ENCODE data around the gene EYA3.

The EYA3 gene

DNA sequence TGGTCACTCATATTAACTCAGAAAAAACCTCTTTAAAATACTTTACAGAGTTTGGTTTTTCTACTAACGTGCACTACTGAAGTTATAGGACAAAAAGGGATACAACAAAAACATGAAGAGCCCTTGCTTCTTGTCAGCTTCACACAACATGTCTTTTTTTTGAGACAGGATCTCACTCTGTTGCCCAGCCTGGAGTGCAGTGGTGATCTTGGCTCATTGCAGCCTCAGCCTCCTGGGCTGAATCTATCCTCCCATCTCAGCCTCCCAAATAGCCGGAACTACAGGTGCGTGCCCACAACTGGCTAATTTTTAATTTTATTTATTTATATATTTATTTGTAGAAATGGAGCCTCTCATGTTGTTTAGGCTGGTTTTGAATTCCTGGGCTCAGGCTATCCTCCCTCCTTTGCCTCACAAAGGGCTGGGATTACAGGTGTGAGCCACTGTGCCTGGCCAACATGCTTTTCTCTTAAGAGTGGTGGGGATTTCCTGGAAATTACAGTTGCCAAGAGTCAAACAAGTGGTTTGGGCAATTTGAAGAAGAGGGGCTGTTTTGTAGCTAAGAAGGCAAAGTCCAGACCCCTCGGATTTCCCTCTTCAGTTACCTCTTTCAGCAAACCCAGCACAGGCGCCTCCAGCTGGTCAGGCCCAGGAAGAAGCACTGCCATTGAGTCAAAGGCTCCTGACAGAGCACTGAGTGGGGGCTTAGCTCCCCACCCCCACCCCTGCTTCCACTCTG, 160.0 kb downstream of the EYA3 start:
- H3K4me1 Mint-ChIP-seq = peaks cover 9% of the 10 kb centered on the region
- no peaks in the 10 kb centered on the region for H3K9me3 Mint-ChIP-seq
- ATAC-seq (ENCODE audit: low read depth) (no peak), DNase-seq (ENCODE audit: low spot score in 2 of 2) (no peak)
- peaks cover 2% of the 10 kb centered on the region for H3K27me3 Mint-ChIP-seq
- peaks cover 2% of the 10 kb centered on the region for H3K36me3 Mint-ChIP-seq
- no peak overlapping the region for H3K27ac Mint-ChIP-seq
- no peak overlapping the region for H3K4me3 Mint-ChIP-seq

DNA sequence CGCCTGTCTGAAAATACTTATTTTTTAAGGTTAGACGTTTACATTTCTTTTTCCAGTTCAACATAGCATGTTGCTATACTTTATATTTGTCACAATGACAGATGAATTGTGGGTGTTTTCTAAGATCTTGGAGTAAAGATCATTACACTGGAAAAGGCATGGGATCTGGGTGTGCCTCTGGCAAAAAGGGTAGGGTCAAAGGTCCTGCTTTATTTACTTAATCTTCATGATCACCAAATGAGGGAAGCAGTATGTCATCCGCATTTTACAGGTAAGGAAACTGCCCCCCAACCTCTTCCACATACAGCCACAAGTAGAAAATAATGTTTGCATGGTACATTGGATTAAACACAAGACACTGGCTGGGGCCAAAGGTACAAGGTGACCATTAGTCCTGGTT, 166.1 kb downstream of the EYA3 start:
- ATAC-seq (ENCODE audit: low read depth) (no peak), DNase-seq (ENCODE audit: low spot score in 2 of 2) (no peak)
- H3K27me3 Mint-ChIP-seq = peaks cover 3% of the 10 kb centered on the region
- no peak overlapping the region for H3K4me3 Mint-ChIP-seq
- H3K36me3 Mint-ChIP-seq = no peaks in the 10 kb centered on the region
- H3K27ac Mint-ChIP-seq = no peak overlapping the region
- no peaks in the 10 kb centered on the region for H3K4me1 Mint-ChIP-seq
- H3K9me3 Mint-ChIP-seq = no peaks in the 10 kb centered on the region
